ENCODE results near the gene PHF10.

The PHF10 gene

DNA sequence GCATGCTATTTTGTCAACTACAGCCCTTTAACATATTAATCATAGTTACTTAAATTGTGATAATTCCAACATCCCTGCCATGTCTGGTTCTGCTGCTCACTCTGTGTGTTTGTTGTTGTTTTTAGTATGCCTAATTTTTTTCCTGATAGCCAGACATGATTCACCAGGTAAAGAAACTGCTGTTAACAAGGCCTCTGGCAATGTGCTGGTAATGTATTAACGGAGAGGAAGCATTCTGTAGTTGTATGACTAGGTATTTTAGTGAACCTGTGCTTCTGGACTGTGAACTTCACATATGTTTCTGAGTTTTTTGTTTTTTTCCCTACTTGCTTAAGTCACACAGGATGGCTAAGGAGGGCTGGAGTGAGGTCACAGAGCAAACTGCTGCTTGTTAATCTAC lies 22.3 kb upstream of the PHF10 start:
- TF ChIP-seq RAD21 (IDR thresholded peaks at IDR 0.05; ENCODE audit: low read depth) (no peak), TEAD4 (IDR thresholded peaks at IDR 0.05) (no peak), FOXM1 (IDR thresholded peaks at IDR 0.05; ENCODE audit: borderline replicate concordance, low read depth) (no peak), YY1 (IDR thresholded peaks at IDR 0.05; ENCODE audit: low read depth) (no peak), EP300 (IDR thresholded peaks at IDR 0.05; ENCODE audit: borderline replicate concordance) (no peak)
- TF ChIP-seq, protein P1, sequence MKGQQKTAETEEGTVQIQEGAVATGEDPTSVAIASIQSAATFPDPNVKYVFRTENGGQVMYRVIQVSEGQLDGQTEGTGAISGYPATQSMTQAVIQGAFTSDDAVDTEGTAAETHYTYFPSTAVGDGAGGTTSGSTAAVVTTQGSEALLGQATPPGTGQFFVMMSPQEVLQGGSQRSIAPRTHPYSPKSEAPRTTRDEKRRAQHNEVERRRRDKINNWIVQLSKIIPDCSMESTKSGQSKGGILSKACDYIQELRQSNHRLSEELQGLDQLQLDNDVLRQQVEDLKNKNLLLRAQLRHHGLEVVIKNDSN (IDR thresholded peaks at IDR 0.05): no peak

DNA sequence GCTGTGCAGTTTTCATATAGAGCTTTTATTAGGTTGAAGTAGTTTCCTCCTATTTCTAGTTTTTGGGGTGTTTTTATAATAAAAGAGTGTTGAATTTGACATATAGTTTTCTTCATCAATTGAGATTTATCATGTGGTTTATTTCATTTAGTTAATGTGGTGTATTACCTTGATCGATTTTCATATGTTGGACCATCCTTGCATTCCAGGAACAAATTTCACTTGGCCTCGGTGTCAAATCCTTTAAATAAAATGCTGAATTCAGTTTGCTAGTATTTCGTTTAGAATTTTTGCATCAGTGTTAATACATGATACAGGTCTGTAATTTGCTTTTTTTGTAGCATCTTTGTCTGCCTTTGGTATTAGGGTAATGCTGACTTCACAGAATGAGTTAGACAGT lies 21.1 kb upstream of the PHF10 start:
- TF ChIP-seq EGR1 (IDR thresholded peaks at IDR 0.05) (no peak), RAD21 (IDR thresholded peaks at IDR 0.05; ENCODE audit: low read depth) (no peak), EP300 (IDR thresholded peaks at IDR 0.05; ENCODE audit: borderline replicate concordance) (no peak)
- TF ChIP-seq, protein P2, sequence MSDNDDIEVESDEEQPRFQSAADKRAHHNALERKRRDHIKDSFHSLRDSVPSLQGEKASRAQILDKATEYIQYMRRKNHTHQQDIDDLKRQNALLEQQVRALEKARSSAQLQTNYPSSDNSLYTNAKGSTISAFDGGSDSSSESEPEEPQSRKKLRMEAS (IDR thresholded peaks at IDR 0.05): no peak
- TF ChIP-seq, protein P3, sequence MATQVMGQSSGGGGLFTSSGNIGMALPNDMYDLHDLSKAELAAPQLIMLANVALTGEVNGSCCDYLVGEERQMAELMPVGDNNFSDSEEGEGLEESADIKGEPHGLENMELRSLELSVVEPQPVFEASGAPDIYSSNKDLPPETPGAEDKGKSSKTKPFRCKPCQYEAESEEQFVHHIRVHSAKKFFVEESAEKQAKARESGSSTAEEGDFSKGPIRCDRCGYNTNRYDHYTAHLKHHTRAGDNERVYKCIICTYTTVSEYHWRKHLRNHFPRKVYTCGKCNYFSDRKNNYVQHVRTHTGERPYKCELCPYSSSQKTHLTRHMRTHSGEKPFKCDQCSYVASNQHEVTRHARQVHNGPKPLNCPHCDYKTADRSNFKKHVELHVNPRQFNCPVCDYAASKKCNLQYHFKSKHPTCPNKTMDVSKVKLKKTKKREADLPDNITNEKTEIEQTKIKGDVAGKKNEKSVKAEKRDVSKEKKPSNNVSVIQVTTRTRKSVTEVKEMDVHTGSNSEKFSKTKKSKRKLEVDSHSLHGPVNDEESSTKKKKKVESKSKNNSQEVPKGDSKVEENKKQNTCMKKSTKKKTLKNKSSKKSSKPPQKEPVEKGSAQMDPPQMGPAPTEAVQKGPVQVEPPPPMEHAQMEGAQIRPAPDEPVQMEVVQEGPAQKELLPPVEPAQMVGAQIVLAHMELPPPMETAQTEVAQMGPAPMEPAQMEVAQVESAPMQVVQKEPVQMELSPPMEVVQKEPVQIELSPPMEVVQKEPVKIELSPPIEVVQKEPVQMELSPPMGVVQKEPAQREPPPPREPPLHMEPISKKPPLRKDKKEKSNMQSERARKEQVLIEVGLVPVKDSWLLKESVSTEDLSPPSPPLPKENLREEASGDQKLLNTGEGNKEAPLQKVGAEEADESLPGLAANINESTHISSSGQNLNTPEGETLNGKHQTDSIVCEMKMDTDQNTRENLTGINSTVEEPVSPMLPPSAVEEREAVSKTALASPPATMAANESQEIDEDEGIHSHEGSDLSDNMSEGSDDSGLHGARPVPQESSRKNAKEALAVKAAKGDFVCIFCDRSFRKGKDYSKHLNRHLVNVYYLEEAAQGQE (IDR thresholded peaks at IDR 0.05; ENCODE audit: low read depth): no peak

DNA sequence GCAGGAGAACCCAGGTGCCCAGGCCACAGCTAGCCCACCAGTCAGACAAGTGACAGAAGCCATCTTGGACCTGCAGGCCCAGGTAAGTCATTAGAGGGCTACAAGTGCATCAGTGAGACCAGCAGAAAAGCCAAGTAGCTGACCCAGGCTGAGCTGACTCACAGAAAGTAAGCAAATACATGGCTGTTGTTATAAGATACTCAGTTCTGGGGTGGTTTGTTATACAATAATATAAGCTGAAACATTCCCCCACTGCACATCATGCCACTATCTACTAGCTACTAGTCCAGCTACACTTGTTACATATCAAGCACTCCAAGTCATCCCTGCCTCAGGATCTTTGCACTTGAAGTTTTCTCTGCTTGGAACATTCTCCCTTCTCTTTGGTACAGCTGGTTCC lies 17.0 kb upstream of the PHF10 start:
- TF ChIP-seq TEAD4 (IDR thresholded peaks at IDR 0.05) (no peak), EGR1 (IDR thresholded peaks at IDR 0.05) (no peak), CREB1 (IDR thresholded peaks at IDR 0.05; ENCODE audit: low read depth) (no peak), YY1 (IDR thresholded peaks at IDR 0.05; ENCODE audit: low read depth) (no peak), NFIC (IDR thresholded peaks at IDR 0.05) (no peak)
- TF ChIP-seq, protein P1 (IDR thresholded peaks at IDR 0.05): no peak
- TF ChIP-seq, protein P2 (IDR thresholded peaks at IDR 0.05): no peak

DNA sequence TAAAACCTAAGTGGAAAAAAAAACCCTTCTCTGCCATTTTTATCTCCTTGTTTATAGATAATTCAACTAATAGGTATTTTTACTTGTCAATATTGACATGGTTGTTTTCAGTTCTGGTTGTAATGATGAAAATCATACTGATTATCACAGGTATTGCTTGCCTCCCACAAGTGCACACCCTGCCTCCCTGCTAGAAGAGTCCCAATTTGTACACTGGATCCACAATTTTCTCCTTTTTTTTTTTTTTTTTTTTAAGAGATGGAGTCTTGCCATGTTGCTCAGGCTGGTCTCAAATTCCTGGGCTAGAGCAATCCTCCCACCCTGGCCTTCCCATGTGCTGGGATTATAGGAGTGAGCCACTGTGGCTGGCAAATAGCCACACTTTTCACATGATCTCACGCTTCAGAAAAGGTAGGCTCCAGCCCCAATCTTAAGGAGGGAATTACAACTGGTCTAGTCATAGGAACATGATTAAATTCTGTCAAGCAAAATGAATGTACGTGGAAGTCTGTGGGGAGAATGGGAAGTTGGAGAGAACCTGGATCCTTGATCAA lies 14.8 kb upstream of the PHF10 start:
- TF ChIP-seq, protein P1 (IDR thresholded peaks at IDR 0.05): no peak
- TF ChIP-seq, protein P2 (IDR thresholded peaks at IDR 0.05): 0 out of 2 replicates have a peak, but pooled peaks have one; percentile 12
- TF ChIP-seq NFIC (IDR thresholded peaks at IDR 0.05): peak; percentile 31

DNA sequence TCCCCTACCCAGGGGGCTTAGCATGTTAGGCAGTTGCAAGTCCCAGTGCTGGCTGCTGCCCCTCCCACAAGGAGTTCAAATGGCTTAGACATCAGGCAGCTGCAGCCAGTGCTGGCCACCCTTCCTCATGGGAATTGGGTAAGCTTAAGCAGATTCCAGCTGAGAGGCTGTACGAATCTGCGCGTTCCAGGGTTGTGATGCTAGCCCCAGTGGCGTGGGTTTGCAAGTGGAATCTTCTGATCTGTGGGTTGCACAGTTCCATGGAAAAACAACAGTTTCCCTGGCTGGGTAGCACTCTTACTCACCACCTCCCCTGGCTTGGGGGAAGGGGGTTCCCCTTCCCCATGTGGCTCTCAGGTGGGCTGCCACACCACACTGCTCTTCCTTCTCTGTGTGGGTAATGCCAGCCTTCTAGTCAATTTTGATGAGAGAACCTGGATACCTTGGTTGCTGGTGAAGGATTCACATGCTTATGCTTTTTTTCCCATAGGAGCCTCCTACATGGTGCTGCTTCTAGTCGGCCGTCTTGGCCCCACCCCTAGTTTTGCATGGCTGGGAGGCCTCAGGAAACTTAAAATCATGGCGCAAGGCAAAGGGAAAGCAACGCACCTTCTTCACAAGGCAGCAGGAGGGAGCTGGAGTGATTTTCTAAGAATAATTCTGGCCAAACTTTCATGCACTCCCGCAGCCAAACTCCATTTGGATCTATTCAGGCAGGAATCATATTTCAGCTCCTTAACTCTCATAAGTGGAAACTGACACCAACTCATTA lies 14.1 kb upstream of the PHF10 start:
- TF ChIP-seq ZBTB7A (IDR thresholded peaks at IDR 0.05; ENCODE audit: low read depth) (no peak), YY1 (IDR thresholded peaks at IDR 0.05; ENCODE audit: low read depth) (0 out of 2 replicates have a peak, but pooled peaks have one; percentile 24), EP300 (IDR thresholded peaks at IDR 0.05; ENCODE audit: borderline replicate concordance) (no peak), EGR1 (IDR thresholded peaks at IDR 0.05) (no peak), TCF12 (IDR thresholded peaks at IDR 0.05; ENCODE audit: low read depth) (no peak), FOXM1 (IDR thresholded peaks at IDR 0.05; ENCODE audit: borderline replicate concordance, low read depth) (no peak)
- TF ChIP-seq, protein P3 (IDR thresholded peaks at IDR 0.05; ENCODE audit: low read depth): no peak
- TF ChIP-seq, protein P2 (IDR thresholded peaks at IDR 0.05): no peak

DNA sequence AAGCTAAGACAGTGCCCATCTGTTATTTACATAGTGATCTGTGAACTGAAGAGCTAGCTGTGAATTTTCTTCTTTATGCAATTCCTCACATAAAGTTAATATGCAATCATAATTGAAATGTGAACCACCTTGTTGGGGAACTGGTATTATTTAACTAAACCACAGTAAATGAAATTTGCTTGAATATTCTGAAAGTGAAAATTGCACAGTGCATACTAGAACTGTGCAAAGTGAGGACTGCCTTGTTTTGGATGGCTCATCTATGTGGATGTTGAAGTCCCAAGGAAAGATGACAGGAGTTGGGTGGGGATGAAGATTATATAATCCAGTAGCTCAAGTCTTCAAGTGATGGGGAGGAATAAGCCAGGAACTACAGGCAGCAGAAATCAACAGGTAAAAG lies 5.7 kb upstream of the PHF10 start:
- TF ChIP-seq EP300 (IDR thresholded peaks at IDR 0.05; ENCODE audit: borderline replicate concordance): no peak
- TF ChIP-seq, protein P3 (IDR thresholded peaks at IDR 0.05; ENCODE audit: low read depth): no peak
- no peak for TF ChIP-seq RAD21 (IDR thresholded peaks at IDR 0.05; ENCODE audit: low read depth)
- TF ChIP-seq TAF1 (IDR thresholded peaks at IDR 0.05; ENCODE audit: low read depth): no peak
- TF ChIP-seq YY1 (IDR thresholded peaks at IDR 0.05; ENCODE audit: low read depth): no peak
- no peak for TF ChIP-seq TEAD4 (IDR thresholded peaks at IDR 0.05)
- no peak for TF ChIP-seq FOXM1 (IDR thresholded peaks at IDR 0.05; ENCODE audit: borderline replicate concordance, low read depth)
- TF ChIP-seq CEBPB (IDR thresholded peaks at IDR 0.05): no peak
- TF ChIP-seq, protein P1 (IDR thresholded peaks at IDR 0.05): no peak
